Left lung (tissue), 10 donors: ENCODE results near the gene ABHD12B. TPM values are rescaled to one million over a fixed set of nuclear protein-coding genes. Genes with fewer than 3 reads are reported as not detected.
A peak's percentile ranks its signal among the peaks of the same experiment; 100 is the strongest.

Source experiments
- ATAC-seq: fragments of 200-7000 bp; cut with Tn5 transposase; one replicate; pipeline ENCODE4 v1.9.1; 2020; ENCODE audit warnings: moderate library complexity
- DNase-seq, 4 donors: peaks; one replicate each; pipeline ENCODE4 v3.0.0-alpha.2; 2013 to 2020
- H3K27ac ChIP-seq, 2 donors: fragments of 200-600 bp; sonication (generic) in 1 of 2; one replicate each; pipeline versions ENCODE4 v1.5.0 to v1.8.0; 2020 to 2021
- H3K27me3 ChIP-seq, 2 donors: fragments of 200-600 bp; sonication (generic) in 1 of 2; one replicate each; pipeline versions ENCODE4 v1.5.0 to v1.8.0; 2020 to 2021
- H3K36me3 ChIP-seq, 2 donors: fragments of 200-600 bp; sonication (generic) in 1 of 2; one replicate each; pipeline versions ENCODE4 v1.5.0 to v1.8.0; 2020 to 2021
- H3K4me1 ChIP-seq, 2 donors: fragments of 200-600 bp; one replicate each; pipeline ENCODE4 v1.8.0; 2021
- H3K4me3 ChIP-seq, 2 donors: fragments of 200-600 bp; sonication (generic) in 1 of 2; one replicate each; pipeline versions ENCODE4 v1.5.0 to v1.8.0; 2020 to 2021; ENCODE audit warnings: mild to moderate bottlenecking in 1 of 2
- H3K9me3 ChIP-seq, 2 donors: fragments of 200-600 bp; sonication (generic) in 1 of 2; one replicate each; pipeline versions ENCODE4 v1.5.0 to v1.8.0; 2020 to 2021
- intact Hi-C, 2 donors: fragments of 100-400 bp; cut with DNase I; formaldehyde crosslinking; loops; one replicate each; pipeline versions ENCODE4 v1.11.2 to v1.14.2; 2022
- polyA plus RNA-seq, 6 donors: library from polyadenylated mRNA; unstranded; fragments of 120-200 nt; gene quantifications; one replicate each; pipeline ENCODE4 v1.2.1, GENCODE V29; 2013; ENCODE audit not compliant: insufficient read length in 6 of 6
- total RNA-seq, 2 donors: library from RNA; stranded (reverse); fragmentation: NEBNext Ultra II Directional; extraction: Animal tissue kit (Norgen Biotek cat#: 25700); gene quantifications; one replicate each; pipeline ENCODE4 v1.2.1, GENCODE V29; 2021
- TF ChIP-seq, protein P1 (sequence below), 2 donors: fragments of 200-600 bp; sonication (generic) in 1 of 2; IDR thresholded peaks; one replicate each; pipeline versions ENCODE4 v1.5.0 to v1.8.0; 2021; ENCODE audit warnings: antibody characterized with exemption in 2 of 2
- donor health status: DM: no; HTN: yes; CAD: no.
- donor health status: DM: no; HTN: no; CAD: no.

ABHD12B gene
- total and polyA plus RNA-seq, 8 donors = 0.68 to 1.4 (median 1.0) TPM; not detected in 2

DNA sequence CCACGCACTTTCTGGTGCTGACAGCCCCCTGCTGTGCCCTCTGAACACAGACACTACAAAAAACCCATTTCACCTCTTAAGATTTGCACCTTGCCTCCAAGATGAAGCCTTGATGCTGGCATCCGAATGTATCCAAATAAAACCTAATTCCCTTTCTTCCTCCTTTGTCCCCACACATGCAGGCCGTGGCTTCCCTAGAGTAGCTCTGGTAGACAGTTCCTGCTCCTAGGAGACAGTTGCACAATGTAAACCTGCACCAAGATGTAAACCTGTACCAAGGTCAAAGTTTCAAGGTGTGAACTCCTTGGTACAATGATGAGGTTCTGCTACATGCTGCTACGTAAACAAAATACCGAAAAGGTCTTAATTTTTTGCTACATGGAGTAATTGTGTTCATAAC lies 625 bp upstream of the ABHD12B start:
- intact Hi-C loops = no loop called here
- Histone ChIP-seq H3K27me3 (peaks cover 21 to 33% of the 10 kb centered on the region in 2 donors), H3K27ac (no peak overlapping the region), H3K4me1 (peaks cover 0 to 10% of the 10 kb centered on the region in 2 donors), H3K9me3 (no peaks in the 10 kb centered on the region), H3K36me3 (no peaks in the 10 kb centered on the region), H3K4me3 (no peak overlapping the region)
- no peak for DNase-seq
- TF ChIP-seq, protein P1, sequence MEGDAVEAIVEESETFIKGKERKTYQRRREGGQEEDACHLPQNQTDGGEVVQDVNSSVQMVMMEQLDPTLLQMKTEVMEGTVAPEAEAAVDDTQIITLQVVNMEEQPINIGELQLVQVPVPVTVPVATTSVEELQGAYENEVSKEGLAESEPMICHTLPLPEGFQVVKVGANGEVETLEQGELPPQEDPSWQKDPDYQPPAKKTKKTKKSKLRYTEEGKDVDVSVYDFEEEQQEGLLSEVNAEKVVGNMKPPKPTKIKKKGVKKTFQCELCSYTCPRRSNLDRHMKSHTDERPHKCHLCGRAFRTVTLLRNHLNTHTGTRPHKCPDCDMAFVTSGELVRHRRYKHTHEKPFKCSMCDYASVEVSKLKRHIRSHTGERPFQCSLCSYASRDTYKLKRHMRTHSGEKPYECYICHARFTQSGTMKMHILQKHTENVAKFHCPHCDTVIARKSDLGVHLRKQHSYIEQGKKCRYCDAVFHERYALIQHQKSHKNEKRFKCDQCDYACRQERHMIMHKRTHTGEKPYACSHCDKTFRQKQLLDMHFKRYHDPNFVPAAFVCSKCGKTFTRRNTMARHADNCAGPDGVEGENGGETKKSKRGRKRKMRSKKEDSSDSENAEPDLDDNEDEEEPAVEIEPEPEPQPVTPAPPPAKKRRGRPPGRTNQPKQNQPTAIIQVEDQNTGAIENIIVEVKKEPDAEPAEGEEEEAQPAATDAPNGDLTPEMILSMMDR (IDR thresholded peaks at IDR 0.05) = no peak
- ATAC-seq = no peak

DNA sequence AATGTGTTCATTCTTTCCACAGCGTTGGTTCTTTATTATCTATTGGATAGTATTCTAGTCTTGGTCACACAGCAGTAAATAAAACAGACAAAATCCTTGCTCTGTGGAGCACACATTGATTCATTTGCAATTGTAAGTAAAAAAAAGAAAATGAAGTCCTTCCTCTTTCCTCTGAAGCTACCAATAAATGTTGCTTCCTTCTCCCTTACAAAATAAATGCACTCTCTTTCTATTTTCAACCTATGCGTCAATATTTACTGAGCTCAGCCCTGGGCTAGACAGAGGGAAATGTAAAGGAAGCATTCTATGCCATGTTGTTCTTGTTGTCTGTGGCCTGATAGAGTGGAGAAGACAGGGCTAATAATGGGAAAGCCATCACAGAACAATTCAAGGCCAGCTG lies 2.9 kb downstream of the ABHD12B start:
- peaks cover 0 to 8% of the 10 kb centered on the region in 2 donors for H3K4me1 ChIP-seq
- DNase-seq (no peak), ATAC-seq (no peak)
- H3K4me3 ChIP-seq = no peak overlapping the region
- H3K27ac ChIP-seq = no peak overlapping the region
- no peaks in the 10 kb centered on the region for H3K36me3 ChIP-seq
- intact Hi-C loops = no loop called here
- TF ChIP-seq, protein P1 (IDR thresholded peaks at IDR 0.05) = no peak
- H3K27me3 ChIP-seq = peaks cover 21 to 33% of the 10 kb centered on the region in 2 donors
- H3K9me3 ChIP-seq = no peaks in the 10 kb centered on the region

DNA sequence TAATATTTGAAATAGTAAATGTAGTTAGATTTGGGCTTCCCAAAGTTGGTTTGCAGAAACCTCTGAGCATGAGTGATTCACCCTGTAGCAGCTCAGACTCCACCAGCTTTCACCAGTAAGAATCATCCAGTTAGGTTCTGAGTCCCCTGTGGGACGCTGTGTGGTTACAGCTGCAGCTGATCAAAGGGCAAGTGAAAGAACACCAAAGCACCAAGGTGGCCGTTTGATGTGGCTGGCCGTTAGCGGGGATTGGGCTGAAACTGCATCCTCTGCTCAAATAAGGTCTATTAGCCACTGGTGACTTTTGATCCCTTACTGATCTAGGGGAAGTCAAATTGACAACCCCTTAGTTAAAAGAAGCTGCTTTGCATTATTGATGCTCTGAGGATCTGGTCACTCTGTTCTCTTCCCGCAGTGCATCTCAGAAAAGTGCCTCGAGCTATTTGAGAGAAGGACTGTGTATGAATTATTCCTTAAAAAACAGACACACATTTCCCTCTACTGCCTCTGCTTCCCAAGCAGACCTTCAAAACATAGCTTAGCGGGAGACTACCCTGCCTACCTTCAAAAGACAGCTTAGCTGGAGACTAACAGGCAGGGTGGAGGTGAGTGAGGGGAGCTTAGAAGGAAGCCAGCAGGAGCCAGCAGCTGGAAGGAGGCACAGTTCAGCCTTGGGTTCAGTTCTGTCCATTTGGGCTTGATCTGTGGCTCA lies 3.7 kb downstream of the ABHD12B start:
- TF ChIP-seq, protein P1 (IDR thresholded peaks at IDR 0.05) = no peak
- Histone ChIP-seq H3K4me3 (no peak overlapping the region), H3K27ac (no peak overlapping the region), H3K9me3 (no peaks in the 10 kb centered on the region), H3K27me3 (peaks cover 21 to 26% of the 10 kb centered on the region in 2 donors), H3K4me1 (peaks cover 0 to 8% of the 10 kb centered on the region in 2 donors), H3K36me3 (no peaks in the 10 kb centered on the region)
- ATAC-seq = no peak
- no peak for DNase-seq
- intact Hi-C loops = no loop called here

DNA sequence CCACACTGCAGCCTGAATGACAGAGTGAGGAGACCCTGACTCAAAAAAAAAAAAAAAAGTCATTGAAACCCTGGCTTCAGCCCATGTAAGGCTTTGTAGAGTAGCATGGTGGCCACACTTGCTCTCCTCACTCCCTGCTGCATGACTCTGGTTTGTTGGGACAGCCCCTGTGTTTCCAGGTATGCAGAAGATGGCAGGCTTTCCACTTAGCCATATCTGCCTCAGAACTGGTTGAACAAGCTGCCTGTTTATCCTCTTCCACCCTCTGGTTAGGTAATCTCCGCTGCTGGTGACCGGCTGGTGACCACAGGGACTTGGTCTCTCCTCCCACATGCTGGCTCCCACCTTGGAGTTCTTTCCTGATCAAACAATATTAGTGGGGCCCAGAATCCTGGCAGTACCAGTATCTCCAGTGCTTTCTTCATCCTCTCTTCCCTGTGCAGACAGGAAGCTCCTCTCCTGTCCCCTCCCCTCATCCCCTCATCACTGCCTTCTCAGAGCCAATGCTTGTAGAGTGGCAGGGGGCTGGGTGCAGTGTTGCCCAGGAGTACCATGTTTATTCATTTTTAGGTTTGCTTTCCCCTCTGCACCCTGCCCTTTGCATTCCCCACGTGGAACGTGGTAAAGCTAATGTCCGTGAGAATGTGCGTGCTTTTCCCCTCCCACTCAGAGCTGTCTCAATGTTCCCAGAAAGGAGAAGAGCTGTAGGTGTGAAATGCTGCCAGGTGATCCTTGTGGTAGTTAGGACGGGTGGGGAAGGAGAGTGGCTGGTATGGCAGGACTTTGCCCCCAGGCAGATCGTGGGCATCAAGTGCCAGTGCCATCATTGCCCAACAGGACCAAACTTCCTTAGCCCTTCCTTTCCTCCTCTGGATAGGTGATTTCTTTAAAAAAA lies 11.3 kb downstream of the ABHD12B start:
- ATAC-seq (peak; percentile 66), DNase-seq (no peak)
- Histone ChIP-seq H3K27me3 (no peaks in the 10 kb centered on the region), H3K4me3 (no peak overlapping the region), H3K4me1 (no peaks in the 10 kb centered on the region), H3K9me3 (no peaks in the 10 kb centered on the region), H3K36me3 (peaks cover 0 to 17% of the 10 kb centered on the region in 2 donors), H3K27ac (no peak overlapping the region)
- TF ChIP-seq, protein P1 (IDR thresholded peaks at IDR 0.05) = no peak
- intact Hi-C loops = no loop called here

DNA sequence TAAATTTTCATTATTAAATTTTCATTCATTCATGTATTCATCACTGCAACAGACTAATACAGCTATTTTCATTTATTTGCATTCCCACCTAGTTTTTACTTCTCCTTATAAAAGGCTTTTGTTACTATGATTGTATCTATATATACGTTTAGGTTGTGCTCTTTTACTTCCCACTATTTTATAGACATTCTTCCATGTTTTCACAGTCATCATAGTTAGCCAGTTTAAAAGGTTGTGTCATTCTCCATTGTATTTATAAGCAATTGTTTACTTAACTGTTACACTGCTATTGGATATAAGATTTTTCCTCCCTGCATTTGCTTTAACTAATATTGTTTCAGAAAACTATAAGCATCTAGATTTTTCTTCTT lies 12.0 kb downstream of the ABHD12B start:
- TF ChIP-seq, protein P1 (IDR thresholded peaks at IDR 0.05) = no peak
- intact Hi-C loops = no loop called here
- no peaks in the 10 kb centered on the region for H3K4me1 ChIP-seq
- no peak overlapping the region for H3K27ac ChIP-seq
- H3K4me3 ChIP-seq = no peak overlapping the region
- H3K27me3 ChIP-seq = no peaks in the 10 kb centered on the region
- no peaks in the 10 kb centered on the region for H3K9me3 ChIP-seq
- peaks cover 0 to 17% of the 10 kb centered on the region in 2 donors for H3K36me3 ChIP-seq
- no peak for ATAC-seq
- no peak for DNase-seq
